Type B pancreatic cell (in vitro differentiated cells): ENCODE data around the gene STYXL1. TPM values are rescaled to one million over a fixed set of nuclear protein-coding genes. Genes with fewer than 3 reads are reported as not detected.
A peak's percentile ranks its signal among the peaks of the same experiment; 100 is the strongest.

Experiments
- DNase-seq: peaks from one replicate; pipeline ENCODE4 v3.0.0; 2021; ENCODE audit warnings: mixed read lengths; ENCODE audit not compliant: unreplicated experiment; ENCODE audit errors: extremely low spot score
- H3K27ac Mint-ChIP-seq: 2 replicates; pipeline ENCODE4 v1.8.0; 2021; ENCODE audit warnings: mild to moderate bottlenecking, mixed read lengths
- H3K27me3 Mint-ChIP-seq: 2 replicates; pipeline ENCODE4 v1.8.0; 2021; ENCODE audit warnings: mixed read lengths
- H3K36me3 Mint-ChIP-seq: 2 replicates; pipeline ENCODE4 v1.8.0; 2021; ENCODE audit warnings: mixed read lengths
- H3K4me1 Mint-ChIP-seq: one replicate; pipeline ENCODE4 v1.8.0; 2021; ENCODE audit warnings: mixed read lengths; ENCODE audit not compliant: unreplicated experiment
- H3K4me3 Mint-ChIP-seq: 2 replicates; pipeline ENCODE4 v1.8.0; 2021; ENCODE audit warnings: mild to moderate bottlenecking, mixed read lengths
- H3K9me3 Mint-ChIP-seq: 2 replicates; pipeline ENCODE4 v1.8.0; 2021; ENCODE audit warnings: mixed read lengths
- total RNA-seq: library from RNA; stranded (reverse); gene quantifications from 2 replicates; pipeline ENCODE4 v1.2.1, GENCODE V29; 2021; ENCODE audit warnings: low replicate concordance
- TF ChIP-seq, protein P1 (sequence below): fragments of 200-600 bp; sonication (generic); conservative IDR thresholded peaks from 2 replicates; pipeline ENCODE4 v1.5.0; 2021; ENCODE audit warnings: antibody characterized with exemption, mild to moderate bottlenecking

Gene STYXL1
- total RNA-seq, 1 donor from 2014 or later: 45.9 TPM

DNA sequence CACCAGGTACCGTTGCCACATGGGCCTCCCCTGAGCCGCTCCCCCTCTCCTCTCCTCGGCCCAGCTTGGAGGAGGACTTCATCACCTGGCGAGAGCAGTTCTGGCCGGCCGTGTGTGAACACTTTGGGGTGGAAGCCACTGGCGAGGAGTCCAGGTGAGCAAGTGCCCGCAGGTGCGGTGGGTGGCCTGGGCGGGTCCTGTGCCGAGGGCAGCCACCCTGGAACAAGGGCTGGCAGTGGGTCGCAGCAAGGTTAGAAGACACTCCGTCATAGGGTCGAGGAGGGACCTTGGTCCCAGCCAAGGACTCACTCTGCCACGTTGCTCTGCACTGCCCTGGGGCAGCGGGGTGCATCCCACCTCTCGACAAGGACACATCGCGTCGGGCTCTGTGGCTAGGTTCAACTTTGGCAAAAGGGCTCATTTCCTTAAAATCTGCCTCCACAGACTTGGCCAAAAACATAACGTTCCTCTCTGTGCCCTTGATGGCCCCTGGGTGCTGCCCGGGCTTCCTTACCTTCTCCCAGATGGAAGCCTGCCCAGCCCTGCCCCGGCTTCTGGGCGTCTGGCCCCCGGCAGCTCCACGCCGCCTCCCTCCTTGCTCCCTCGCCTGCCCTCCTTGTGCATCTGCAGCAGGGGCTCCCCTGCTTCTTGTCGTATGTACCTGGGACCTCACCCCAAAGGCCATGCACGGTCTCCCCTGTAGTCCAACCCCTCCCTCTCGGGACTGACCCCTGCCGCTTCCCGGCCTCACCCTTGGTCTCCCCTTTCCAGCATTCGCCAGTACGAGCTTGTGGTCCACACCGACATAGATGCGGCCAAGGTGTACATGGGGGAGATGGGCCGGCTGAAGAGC, 66.1 kb downstream of the STYXL1 start:
- Mint-ChIP-seq H3K27ac (no peak overlapping the region), H3K27me3 (no peaks in the 10 kb centered on the region), H3K4me1 (no peaks in the 10 kb centered on the region), H3K9me3 (no peaks in the 10 kb centered on the region), H3K4me3 (no peak overlapping the region), H3K36me3 (no peaks in the 10 kb centered on the region)
- no peak for DNase-seq
- TF ChIP-seq, protein P1, sequence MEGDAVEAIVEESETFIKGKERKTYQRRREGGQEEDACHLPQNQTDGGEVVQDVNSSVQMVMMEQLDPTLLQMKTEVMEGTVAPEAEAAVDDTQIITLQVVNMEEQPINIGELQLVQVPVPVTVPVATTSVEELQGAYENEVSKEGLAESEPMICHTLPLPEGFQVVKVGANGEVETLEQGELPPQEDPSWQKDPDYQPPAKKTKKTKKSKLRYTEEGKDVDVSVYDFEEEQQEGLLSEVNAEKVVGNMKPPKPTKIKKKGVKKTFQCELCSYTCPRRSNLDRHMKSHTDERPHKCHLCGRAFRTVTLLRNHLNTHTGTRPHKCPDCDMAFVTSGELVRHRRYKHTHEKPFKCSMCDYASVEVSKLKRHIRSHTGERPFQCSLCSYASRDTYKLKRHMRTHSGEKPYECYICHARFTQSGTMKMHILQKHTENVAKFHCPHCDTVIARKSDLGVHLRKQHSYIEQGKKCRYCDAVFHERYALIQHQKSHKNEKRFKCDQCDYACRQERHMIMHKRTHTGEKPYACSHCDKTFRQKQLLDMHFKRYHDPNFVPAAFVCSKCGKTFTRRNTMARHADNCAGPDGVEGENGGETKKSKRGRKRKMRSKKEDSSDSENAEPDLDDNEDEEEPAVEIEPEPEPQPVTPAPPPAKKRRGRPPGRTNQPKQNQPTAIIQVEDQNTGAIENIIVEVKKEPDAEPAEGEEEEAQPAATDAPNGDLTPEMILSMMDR: no peak

GRCh38 chr7:75981203-75981452, 66.7 kb downstream of the STYXL1 start:
- no peak for DNase-seq
- Mint-ChIP-seq H3K9me3 (no peaks in the 10 kb centered on the region), H3K27ac (no peak overlapping the region), H3K27me3 (no peaks in the 10 kb centered on the region), H3K4me3 (no peak overlapping the region), H3K4me1 (no peaks in the 10 kb centered on the region), H3K36me3 (no peaks in the 10 kb centered on the region)
- TF ChIP-seq, protein P1: no peak

- Mint-ChIP-seq H3K36me3 (no peaks in the 10 kb centered on the region), H3K27ac (peak overlapping the region; percentile 46), H3K9me3 (no peaks in the 10 kb centered on the region), H3K4me3 (no peak overlapping the region), H3K4me1 (no peaks in the 10 kb centered on the region), H3K27me3 (no peaks in the 10 kb centered on the region)
- TF ChIP-seq, protein P1: no peak
- DNase-seq: no peak
Observed at GRCh38 chr7:75980430-75981202, 67.2 kb downstream of the STYXL1 start.

- Mint-ChIP-seq H3K4me3 (no peak overlapping the region), H3K9me3 (no peaks in the 10 kb centered on the region), H3K36me3 (no peaks in the 10 kb centered on the region), H3K27ac (peak overlapping the region; percentile 46), H3K27me3 (no peaks in the 10 kb centered on the region), H3K4me1 (no peaks in the 10 kb centered on the region)
- TF ChIP-seq, protein P1: no peak
- no peak for DNase-seq
Observed at GRCh38 chr7:75979759-75980429, 67.9 kb downstream of the STYXL1 start.

GRCh38 chr7:75977743-75978142, 70.1 kb downstream of the STYXL1 start:
- no peak for DNase-seq
- Mint-ChIP-seq H3K9me3 (no peaks in the 10 kb centered on the region), H3K27ac (no peak overlapping the region), H3K4me1 (no peaks in the 10 kb centered on the region), H3K27me3 (no peaks in the 10 kb centered on the region), H3K4me3 (no peak overlapping the region), H3K36me3 (no peaks in the 10 kb centered on the region)
- TF ChIP-seq, protein P1: no peak
